Panc1 (cell line): ENCODE measurements around the gene NPR3.

Source experiments
- POLR2AphosphoS5 ChIP-seq: IDR thresholded peaks from 2 replicates; pipeline ENCODE4 v1.6.1; 2012; ENCODE audit warnings: mild to moderate bottlenecking, low read depth, low read length, moderate library complexity
- TCF7L2 ChIP-seq: IDR thresholded peaks from 2 replicates; pipeline ENCODE4 v1.6.1; 2011; ENCODE audit warnings: mild to moderate bottlenecking, low read depth, low read length, inconsistent platforms
- TF ChIP-seq, protein P1 (sequence below): fragments of 450-650 bp; IDR thresholded peaks from 2 replicates; pipeline ENCODE4 v1.5.1; 2017; ENCODE audit warnings: mild to moderate bottlenecking

DNA sequence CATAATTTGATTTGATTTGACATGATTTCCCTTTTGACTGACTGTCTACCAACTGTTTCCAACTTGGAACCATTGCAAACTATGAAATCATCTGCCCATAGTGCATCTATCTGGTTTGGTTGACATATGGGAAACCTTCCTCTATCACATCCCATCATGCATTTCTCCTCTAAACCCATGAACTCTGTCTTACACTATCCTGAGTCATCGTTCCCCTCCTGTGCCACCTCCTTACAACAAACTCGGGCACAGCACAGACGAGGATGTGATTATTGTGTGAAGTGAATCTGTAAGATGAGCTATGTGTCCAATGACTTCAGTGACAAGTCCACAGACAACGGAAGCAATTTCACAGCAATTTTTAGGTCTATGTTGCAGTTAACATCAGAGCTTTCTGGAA lies 126.1 kb downstream of the NPR3 start:
- TF ChIP-seq, protein P1, sequence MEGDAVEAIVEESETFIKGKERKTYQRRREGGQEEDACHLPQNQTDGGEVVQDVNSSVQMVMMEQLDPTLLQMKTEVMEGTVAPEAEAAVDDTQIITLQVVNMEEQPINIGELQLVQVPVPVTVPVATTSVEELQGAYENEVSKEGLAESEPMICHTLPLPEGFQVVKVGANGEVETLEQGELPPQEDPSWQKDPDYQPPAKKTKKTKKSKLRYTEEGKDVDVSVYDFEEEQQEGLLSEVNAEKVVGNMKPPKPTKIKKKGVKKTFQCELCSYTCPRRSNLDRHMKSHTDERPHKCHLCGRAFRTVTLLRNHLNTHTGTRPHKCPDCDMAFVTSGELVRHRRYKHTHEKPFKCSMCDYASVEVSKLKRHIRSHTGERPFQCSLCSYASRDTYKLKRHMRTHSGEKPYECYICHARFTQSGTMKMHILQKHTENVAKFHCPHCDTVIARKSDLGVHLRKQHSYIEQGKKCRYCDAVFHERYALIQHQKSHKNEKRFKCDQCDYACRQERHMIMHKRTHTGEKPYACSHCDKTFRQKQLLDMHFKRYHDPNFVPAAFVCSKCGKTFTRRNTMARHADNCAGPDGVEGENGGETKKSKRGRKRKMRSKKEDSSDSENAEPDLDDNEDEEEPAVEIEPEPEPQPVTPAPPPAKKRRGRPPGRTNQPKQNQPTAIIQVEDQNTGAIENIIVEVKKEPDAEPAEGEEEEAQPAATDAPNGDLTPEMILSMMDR = no peak
- TF ChIP-seq TCF7L2 (no peak), POLR2AphosphoS5 (no peak)
